ENCODE data around the gene MMRN1.

DNA sequence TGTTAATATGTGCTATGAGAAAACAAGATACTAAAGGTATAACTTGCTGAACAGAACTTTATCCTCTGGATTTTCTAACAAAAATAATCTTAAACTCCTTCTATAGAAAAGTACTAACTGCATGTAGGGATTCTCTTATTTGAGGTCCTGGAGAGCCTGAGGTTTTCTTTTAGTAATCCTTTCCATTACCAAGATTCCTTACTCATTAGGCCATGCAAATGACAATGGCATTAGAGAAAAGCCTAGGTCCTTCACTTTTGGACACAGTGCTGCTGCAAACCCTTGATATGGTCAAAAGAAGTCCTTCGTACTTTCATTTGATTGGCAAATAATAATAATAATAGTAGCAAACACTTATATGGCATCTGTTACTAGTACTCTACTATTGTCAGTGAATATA, 3.2 kb downstream of the MMRN1 start:
- TF ChIP-seq POLR2A (IDR thresholded peaks at IDR 0.05; ENCODE audit: low read depth) (no peak), POLR2AphosphoS5 (IDR thresholded peaks at IDR 0.05) (no peak), EP300 (IDR thresholded peaks at IDR 0.05) (no peak)
- TF ChIP-seq, protein P1, sequence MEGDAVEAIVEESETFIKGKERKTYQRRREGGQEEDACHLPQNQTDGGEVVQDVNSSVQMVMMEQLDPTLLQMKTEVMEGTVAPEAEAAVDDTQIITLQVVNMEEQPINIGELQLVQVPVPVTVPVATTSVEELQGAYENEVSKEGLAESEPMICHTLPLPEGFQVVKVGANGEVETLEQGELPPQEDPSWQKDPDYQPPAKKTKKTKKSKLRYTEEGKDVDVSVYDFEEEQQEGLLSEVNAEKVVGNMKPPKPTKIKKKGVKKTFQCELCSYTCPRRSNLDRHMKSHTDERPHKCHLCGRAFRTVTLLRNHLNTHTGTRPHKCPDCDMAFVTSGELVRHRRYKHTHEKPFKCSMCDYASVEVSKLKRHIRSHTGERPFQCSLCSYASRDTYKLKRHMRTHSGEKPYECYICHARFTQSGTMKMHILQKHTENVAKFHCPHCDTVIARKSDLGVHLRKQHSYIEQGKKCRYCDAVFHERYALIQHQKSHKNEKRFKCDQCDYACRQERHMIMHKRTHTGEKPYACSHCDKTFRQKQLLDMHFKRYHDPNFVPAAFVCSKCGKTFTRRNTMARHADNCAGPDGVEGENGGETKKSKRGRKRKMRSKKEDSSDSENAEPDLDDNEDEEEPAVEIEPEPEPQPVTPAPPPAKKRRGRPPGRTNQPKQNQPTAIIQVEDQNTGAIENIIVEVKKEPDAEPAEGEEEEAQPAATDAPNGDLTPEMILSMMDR (IDR thresholded peaks at IDR 0.05), result no peak

Data from esophagus muscularis mucosa (tissue), 4 donors.